OCI-LY7 (cell line): ENCODE results near the gene B3GAT1. TPM values are rescaled to one million over a fixed set of nuclear protein-coding genes. Genes with fewer than 3 reads are reported as not detected.

Experiments
- BruUV-seq: library from RNA; stranded (reverse); fragments of 400-500 nt; replicated peaks from 2 replicates; lab custom pipeline; 2021; lab: Mats Ljungman, UMichigan
- CTCF ChIA-PET: fragments of 300-600 bp; sonication (Branson Sonifier 250); formaldehyde crosslinking; loops from one replicate; lab custom pipeline; 2022; ENCODE audit warnings: antibody characterized with exemption; ENCODE audit not compliant: unreplicated experiment; lab: Charles Lee
- POLR2A ChIA-PET: fragments of 300-600 bp; sonication (Branson Sonifier 250); formaldehyde crosslinking; loops from one replicate; lab custom pipeline; 2022; ENCODE audit warnings: antibody characterized with exemption; lab: Charles Lee
- DNase-seq: peaks from one replicate; pipeline ENCODE4 v3.0.0-alpha.2; 2015; ENCODE audit warnings: low spot score
- H2AFZ ChIP-seq: fragments of 200-600 bp; sonication (generic), shearing (Covaris generic); 2 replicates; pipeline ENCODE4 v1.6.1; 2014; ENCODE audit warnings: mild to moderate bottlenecking, antibody characterized with exemption, low read length, moderate library complexity
- H3K27ac ChIP-seq: fragments of 200-600 bp; sonication (generic); 2 replicates; pipeline ENCODE4 v1.5.1; 2014; ENCODE audit warnings: mixed run types, low read depth, mild to moderate bottlenecking, moderate library complexity, low read length, inconsistent platforms; ENCODE audit not compliant: poor library complexity, severe bottlenecking
- H3K36me3 ChIP-seq: fragments of 200-600 bp; sonication (generic); 2 replicates; pipeline ENCODE4 v1.6.1; 2014; ENCODE audit warnings: mild to moderate bottlenecking, antibody characterized with exemption, low read length, moderate library complexity, mixed read lengths; ENCODE audit not compliant: insufficient read depth
- H3K4me1 ChIP-seq: fragments of 200-600 bp; sonication (generic); 2 replicates; pipeline ENCODE4 v1.5.1; 2014; ENCODE audit warnings: mild to moderate bottlenecking, low read length; ENCODE audit not compliant: insufficient read depth, poor library complexity, severe bottlenecking
- H3K4me2 ChIP-seq: fragments of 200-600 bp; sonication (generic); 2 replicates; pipeline ENCODE4 v1.6.1; 2014; ENCODE audit warnings: mild to moderate bottlenecking, low read length
- H3K4me3 ChIP-seq: fragments of 200-600 bp; sonication (generic); 2 replicates; pipeline ENCODE4 v1.5.1; 2014; ENCODE audit warnings: mild to moderate bottlenecking, low read depth, low read length; ENCODE audit not compliant: poor library complexity, severe bottlenecking
- H3K79me2 ChIP-seq: fragments of 200-600 bp; sonication (generic); 2 replicates; pipeline ENCODE4 v1.6.1; 2016; ENCODE audit warnings: low read depth, mild to moderate bottlenecking, low read length, moderate library complexity, mixed read lengths; ENCODE audit not compliant: insufficient read depth
- H3K9me2 ChIP-seq: fragments of 200-600 bp; sonication (generic); 2 replicates; pipeline ENCODE4 v1.6.1; 2016; ENCODE audit warnings: mild to moderate bottlenecking, low read length, mixed read lengths; ENCODE audit not compliant: insufficient read depth
- H3K9me3 ChIP-seq: fragments of 200-600 bp; sonication (generic); 2 replicates; pipeline ENCODE4 v1.6.1; 2014; ENCODE audit warnings: mild to moderate bottlenecking, mixed run types, low read length, mixed read lengths
- H4K20me1 ChIP-seq: fragments of 200-600 bp; sonication (generic); 2 replicates; pipeline ENCODE4 v1.6.1; 2014; ENCODE audit warnings: mild to moderate bottlenecking, antibody characterized with exemption, low read length, moderate library complexity, mixed read lengths; ENCODE audit not compliant: insufficient read depth
- EZH2phosphoT487 ChIP-seq: fragments of 200-600 bp; sonication (generic); IDR thresholded peaks from 2 replicates; pipeline ENCODE4 v1.6.1; 2018; ENCODE audit warnings: low read depth, borderline replicate concordance, mild to moderate bottlenecking, mixed run types, antibody characterized with exemption, low read length, moderate library complexity, mixed read lengths
- intact Hi-C: fragments of 100-400 bp; cut with micrococcal nuclease; formaldehyde crosslinking; loops from one replicate; pipeline ENCODE4 v1.10.0; 2022; ENCODE audit not compliant: unreplicated experiment
- total RNA-seq, 2 experiments: library from RNA; depleted of rRNA in 1 of 2; stranded (reverse); fragments of >200 nt in 1 of 2; shearing (Covaris generic) in 1 of 2; gene quantifications; 2 replicates each; pipeline ENCODE4 v1.2.3, GENCODE V29; 2014 to 2022
- TF ChIP-seq, protein P1 (sequence below): fragments of 200-600 bp; sonication (generic); conservative IDR thresholded peaks from 2 replicates; pipeline ENCODE4 v1.5.1; 2014; ENCODE audit warnings: mild to moderate bottlenecking, antibody characterized with exemption, low read length, moderate library complexity, mixed read lengths

Gene B3GAT1
- total RNA-seq, 2 experiments from 2014 or later: not detected

DNA sequence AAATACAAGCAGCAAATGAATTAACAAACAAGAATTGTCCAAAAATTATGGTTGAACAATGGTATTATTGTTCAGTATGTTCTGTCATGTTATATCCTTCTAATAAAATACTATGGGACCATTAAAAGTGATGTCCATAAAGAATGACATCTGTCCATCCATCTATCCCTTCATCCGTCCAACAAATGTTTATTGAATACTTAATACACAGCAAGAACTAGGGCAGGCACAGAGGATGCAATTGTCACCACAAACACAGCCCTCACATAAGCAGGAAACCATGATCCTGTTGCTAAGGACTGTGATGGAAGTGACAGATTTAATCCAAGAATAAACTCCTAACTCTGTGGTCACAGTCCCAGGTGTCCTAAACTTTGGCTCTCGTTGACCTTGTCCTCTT is 20.7 kb upstream of the B3GAT1 start:
- DNase-seq: no peak
- no peaks in the 10 kb centered on the region for H3K9me2 ChIP-seq
- H3K36me3 ChIP-seq: no peaks in the 10 kb centered on the region
- H3K4me2 ChIP-seq: no peak overlapping the region
- intact Hi-C loops: no loop called here
- POLR2A ChIA-PET: no interaction called here
- TF ChIP-seq, protein P1, sequence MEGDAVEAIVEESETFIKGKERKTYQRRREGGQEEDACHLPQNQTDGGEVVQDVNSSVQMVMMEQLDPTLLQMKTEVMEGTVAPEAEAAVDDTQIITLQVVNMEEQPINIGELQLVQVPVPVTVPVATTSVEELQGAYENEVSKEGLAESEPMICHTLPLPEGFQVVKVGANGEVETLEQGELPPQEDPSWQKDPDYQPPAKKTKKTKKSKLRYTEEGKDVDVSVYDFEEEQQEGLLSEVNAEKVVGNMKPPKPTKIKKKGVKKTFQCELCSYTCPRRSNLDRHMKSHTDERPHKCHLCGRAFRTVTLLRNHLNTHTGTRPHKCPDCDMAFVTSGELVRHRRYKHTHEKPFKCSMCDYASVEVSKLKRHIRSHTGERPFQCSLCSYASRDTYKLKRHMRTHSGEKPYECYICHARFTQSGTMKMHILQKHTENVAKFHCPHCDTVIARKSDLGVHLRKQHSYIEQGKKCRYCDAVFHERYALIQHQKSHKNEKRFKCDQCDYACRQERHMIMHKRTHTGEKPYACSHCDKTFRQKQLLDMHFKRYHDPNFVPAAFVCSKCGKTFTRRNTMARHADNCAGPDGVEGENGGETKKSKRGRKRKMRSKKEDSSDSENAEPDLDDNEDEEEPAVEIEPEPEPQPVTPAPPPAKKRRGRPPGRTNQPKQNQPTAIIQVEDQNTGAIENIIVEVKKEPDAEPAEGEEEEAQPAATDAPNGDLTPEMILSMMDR: no peak
- no peak for TF ChIP-seq EZH2phosphoT487
- H3K27ac ChIP-seq: no peak overlapping the region
- no peaks in the 10 kb centered on the region for H4K20me1 ChIP-seq
- no peak overlapping the region for H3K4me3 ChIP-seq
- H3K79me2 ChIP-seq: no peaks in the 10 kb centered on the region
- H3K9me3 ChIP-seq: no peaks in the 10 kb centered on the region
- CTCF ChIA-PET: no interaction called here
- H3K4me1 ChIP-seq: no peaks in the 10 kb centered on the region
- BruUV-seq: no TSS peak
- H2AFZ ChIP-seq: no peak overlapping the region

DNA sequence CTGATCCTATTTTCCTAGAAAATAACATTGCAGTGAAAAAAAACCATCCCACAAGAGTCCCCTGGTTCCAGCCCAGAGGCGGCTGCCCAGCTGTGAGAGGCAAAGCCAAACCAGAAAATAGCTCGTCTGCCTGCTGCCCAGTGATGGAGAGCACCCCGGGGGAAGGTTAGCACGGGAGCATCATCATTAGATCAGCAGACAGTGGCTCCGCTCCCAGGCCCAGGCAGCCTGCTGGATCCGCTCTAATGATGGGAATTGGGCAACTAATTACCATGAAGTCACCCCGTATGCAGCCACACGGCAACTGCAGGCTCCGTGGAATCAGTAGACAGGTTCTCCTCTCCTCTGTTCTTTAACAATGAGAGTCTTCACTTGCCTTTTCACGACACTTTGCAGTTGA is 17.1 kb upstream of the B3GAT1 start:
- no peak overlapping the region for H3K27ac ChIP-seq
- H3K79me2 ChIP-seq: no peaks in the 10 kb centered on the region
- BruUV-seq: no TSS peak
- no peaks in the 10 kb centered on the region for H3K4me1 ChIP-seq
- H3K4me3 ChIP-seq: no peak overlapping the region
- no peaks in the 10 kb centered on the region for H4K20me1 ChIP-seq
- ChIA-PET POLR2A (no interaction called here), CTCF (no interaction called here)
- H3K9me3 ChIP-seq: no peaks in the 10 kb centered on the region
- intact Hi-C loops: no loop called here
- DNase-seq: no peak
- no peaks in the 10 kb centered on the region for H3K36me3 ChIP-seq
- no peak overlapping the region for H3K4me2 ChIP-seq
- H2AFZ ChIP-seq: no peak overlapping the region
- no peaks in the 10 kb centered on the region for H3K9me2 ChIP-seq
- TF ChIP-seq EZH2phosphoT487: no peak
- TF ChIP-seq, protein P1: no peak

DNA sequence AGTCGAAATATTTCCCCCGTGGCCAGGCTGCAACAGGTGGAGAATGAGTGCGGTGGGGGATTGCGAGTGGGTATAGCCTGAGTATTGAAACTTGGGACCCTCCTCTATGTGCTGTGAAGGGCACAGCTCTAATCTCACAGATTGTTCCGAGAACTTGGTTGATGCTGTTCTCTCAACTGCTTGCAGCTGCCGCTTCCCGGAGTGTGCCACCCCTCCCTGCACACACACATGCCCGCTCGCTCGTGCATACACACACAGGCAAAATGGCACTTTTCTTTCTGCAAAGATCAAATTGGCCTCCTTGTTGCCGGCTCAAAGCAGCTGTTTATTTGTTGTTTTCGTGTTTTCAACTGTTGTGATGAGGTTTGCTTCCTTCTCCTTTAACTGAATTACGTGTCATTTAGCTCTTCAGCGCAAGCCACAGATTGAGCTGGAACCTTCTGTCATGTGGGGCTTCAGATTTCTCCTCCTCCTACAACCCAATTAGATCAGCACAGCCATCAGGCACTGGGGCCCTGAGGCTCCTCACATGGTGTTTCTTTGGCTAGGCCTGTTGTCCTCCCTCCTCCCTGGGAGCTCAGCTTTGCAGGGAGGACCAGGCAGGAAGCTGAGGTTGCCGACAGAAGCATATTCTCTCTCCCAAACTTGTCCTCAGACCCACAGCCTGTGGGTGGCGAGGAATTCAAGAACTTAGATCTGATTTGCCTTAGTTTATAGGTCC is 13.9 kb upstream of the B3GAT1 start:
- intact Hi-C loops: no loop called here
- no peaks in the 10 kb centered on the region for H3K4me1 ChIP-seq
- no peaks in the 10 kb centered on the region for H4K20me1 ChIP-seq
- ChIA-PET POLR2A (interaction anchor here (1.0 kb wide), 1 partner anchor 816 kb away, joined by 3 read pairs; no protein-coding TSS in a partner anchor), CTCF (no interaction called here)
- no peaks in the 10 kb centered on the region for H3K9me3 ChIP-seq
- H3K4me3 ChIP-seq: no peak overlapping the region
- DNase-seq: no peak
- no peak overlapping the region for H3K27ac ChIP-seq
- no TSS peak for BruUV-seq
- no peaks in the 10 kb centered on the region for H3K9me2 ChIP-seq
- H3K36me3 ChIP-seq: no peaks in the 10 kb centered on the region
- H3K79me2 ChIP-seq: no peaks in the 10 kb centered on the region
- TF ChIP-seq, protein P1: no peak
- TF ChIP-seq EZH2phosphoT487: no peak
- no peak overlapping the region for H3K4me2 ChIP-seq
- H2AFZ ChIP-seq: no peak overlapping the region
